Spleen (tissue), 11 donors: ENCODE measurements around the gene TMEM119. TPM values are rescaled to one million over a fixed set of nuclear protein-coding genes. Genes with fewer than 3 reads are reported as not detected.
"Not testable (repeated sequence)": the region's sequence is repeated elsewhere in the genome, so short reads cannot be mapped to it uniquely, and the experiment has no call there.

Experiments
- DNase-seq: peaks from one replicate; pipeline ENCODE4 v3.0.0-alpha.2; 2020
- H3K27ac ChIP-seq, 8 donors: fragments of 200-600 bp; sonication (generic) in 7 of 8; 1 replicate in 4 of 8; 2 replicates in 4 of 8; pipeline versions ENCODE4 v1.5.0 to v1.8.0; 2016 to 2021; ENCODE audit warnings: inconsistent platforms in 4 of 8, mild to moderate bottlenecking in 4 of 8, moderate library complexity in 1 of 8
- H3K27me3 ChIP-seq, 7 donors: fragments of 200-600 bp; sonication (generic) in 6 of 7; replicated peaks in 1 of 7; 1 replicate in 4 of 7; 2 replicates in 3 of 7; pipeline versions ENCODE4 v1.5.0 to v1.8.0; 2016 to 2021; ENCODE audit warnings: inconsistent platforms in 3 of 7, mild to moderate bottlenecking in 1 of 7
- H3K36me3 ChIP-seq, 6 donors: fragments of 200-600 bp; sonication (generic) in 5 of 6; 1 replicate in 4 of 6; 2 replicates in 2 of 6; pipeline versions ENCODE4 v1.5.0 to v1.8.0; 2016 to 2021; ENCODE audit warnings: inconsistent platforms in 2 of 6
- H3K4me1 ChIP-seq, 6 donors: fragments of 200-600 bp; sonication (generic) in 5 of 6; 1 replicate in 3 of 6; 2 replicates in 3 of 6; pipeline versions ENCODE4 v1.5.0 to v1.8.0; 2016 to 2021; ENCODE audit warnings: inconsistent platforms in 3 of 6
- H3K4me3 ChIP-seq, 8 donors: fragments of 200-600 bp; sonication (generic) in 7 of 8; 1 replicate in 4 of 8; 2 replicates in 4 of 8; pipeline versions ENCODE4 v1.5.0 to v1.8.0; 2016 to 2021; ENCODE audit warnings: inconsistent platforms in 4 of 8, mild to moderate bottlenecking in 4 of 8, moderate library complexity in 2 of 8
- H3K9me3 ChIP-seq, 8 donors: fragments of 200-600 bp; sonication (generic) in 7 of 8; 1 replicate in 4 of 8; 2 replicates in 4 of 8; pipeline versions ENCODE4 v1.5.0 to v1.8.0; 2016 to 2021; ENCODE audit warnings: inconsistent platforms in 4 of 8
- CTCF ChIP-seq, 11 experiments: fragments of 200-600 bp in 7 of 11; fragments of 450-650 bp in 4 of 11; sonication (generic) in 4 of 11; IDR thresholded peaks in 8 of 11; conservative IDR thresholded peaks in 3 of 11; 1 replicate in 7 of 11; 2 replicates in 4 of 11; pipeline versions ENCODE4 v1.4.0 to v1.8.0; 2016 to 2021; ENCODE audit warnings: antibody characterized with exemption in 11 of 11, inconsistent platforms in 4 of 11, mild to moderate bottlenecking in 1 of 11
- POLR2A ChIP-seq, 3 donors: fragments of 450-650 bp; IDR thresholded peaks; one replicate each; pipeline ENCODE4 v1.5.1; 2017; ENCODE audit warnings: antibody characterized with exemption in 3 of 3, mild to moderate bottlenecking in 1 of 3
- POLR2AphosphoS5 ChIP-seq, 3 donors: sonication (generic); formaldehyde crosslinking; IDR thresholded peaks; one replicate each; pipeline ENCODE4 v1.5.1; 2017; ENCODE audit warnings: antibody characterized with exemption in 3 of 3
- WGBS, 5 donors: extraction: QIAGEN DNeasy Blood & Tissue Kit in 3 of 5; methylation state at CpG; one replicate each; pipeline versions ENCODE4 v1.1.5 to v1.1.7; 2013 to 2018; 5-methylcytosine and 5-hydroxymethylcytosine counted together
- intact Hi-C: fragments of 100-400 bp; cut with DNase I; formaldehyde crosslinking; loops from one replicate; pipeline ENCODE4 v1.15.0; 2023; ENCODE audit warnings: low total_unique reads
- polyA plus RNA-seq, 3 donors: library from polyadenylated mRNA; stranded (reverse); fragments of 200-250 nt; gene quantifications; one replicate each; pipeline ENCODE4 v1.2.1, GENCODE V29; 2013
- total RNA-seq, 7 donors: library from RNA; depleted of rRNA in 3 of 7; stranded (reverse); fragments of >200 nt in 3 of 7; fragmentation: NEBNext Ultra II Directional in 4 of 7; extraction: Animal tissue kit (Norgen Biotek cat#: 25700) in 4 of 7; gene quantifications; one replicate each; pipeline versions ENCODE4 v1.1.0 to v1.2.1, GENCODE V29; 2016 to 2021
- donor health status: healthy with polysubstance abuse.
- donor health status: DM: no; HTN: no; CAD: no; lungs with moderate emphysema.
- donor health status: DM: no; HTN: no; CAD: no.
- donor health status: Bipolar disorder and iron deficiency.
- donor health status: healthy.
- donor health status: DM: no; HTN: no; CAD: no.
- donor health status: DM: yes; HTN: yes; CAD: no.

Gene TMEM119
- total and polyA plus RNA-seq, 10 donors, result 8.8 to 50.0 (median 16.2) TPM

- Histone ChIP-seq H3K27me3 (no peaks in the 10 kb centered on the region), H3K27ac (peak overlapping the region in 1 of 8 donors; percentile 98), H3K9me3 (no peaks in the 10 kb centered on the region), H3K4me3 (peak overlapping the region in 6 of 8 donors; percentile 67 to 99 (median 96)), H3K36me3 (peaks cover 4 to 40% (median 13%) of the 10 kb centered on the region in 6 donors), H3K4me1 (peaks cover 45 to 89% (median 79%) of the 10 kb centered on the region in 6 donors)
- intact Hi-C loops, result loop anchor here (10.0 kb wide), 2 partner anchors 105 to 535 kb away; partner anchors contain the start of genes ALKBH2 and UNG
- TF ChIP-seq POLR2AphosphoS5 (IDR thresholded peaks at IDR 0.05) (no peak), POLR2A (IDR thresholded peaks at IDR 0.05) (no peak), CTCF (IDR thresholded peaks at IDR 0.05 in 8 of 11, conservative IDR thresholded peaks at IDR 0.05 in 3 of 11) (no peak)
- no peak for DNase-seq
- 32 to 51% (median 44%) methylated on average over 3 of the region's 3 CpGs for WGBS, 5 donors
Observed at GRCh38 chr12:108559748-108560147, 38.1 kb downstream of the TMEM119 start.

- H3K9me3 ChIP-seq, result no peaks in the 10 kb centered on the region
- peaks cover 0 to 34% (median 7%) of the 10 kb centered on the region in 6 donors for H3K36me3 ChIP-seq
- H3K4me1 ChIP-seq, result peaks cover 41 to 89% (median 82%) of the 10 kb centered on the region in 6 donors
- DNase-seq, result no peak
- H3K4me3 ChIP-seq, result peak overlapping the region in 4 of 8 donors; percentile 87 to 99 (median 96)
- intact Hi-C loops, result no loop called here
- TF ChIP-seq POLR2A (IDR thresholded peaks at IDR 0.05), result no peak
- no peak for TF ChIP-seq POLR2AphosphoS5 (IDR thresholded peaks at IDR 0.05)
- no peak for TF ChIP-seq CTCF (IDR thresholded peaks at IDR 0.05 in 8 of 11, conservative IDR thresholded peaks at IDR 0.05 in 3 of 11)
- WGBS, 5 donors, result 71 to 91% (median 80%) methylated on average over 13 to 14 of the region's 14 CpGs
- no peak overlapping the region for H3K27ac ChIP-seq
- H3K27me3 ChIP-seq, result no peaks in the 10 kb centered on the region
Observed at GRCh38 chr12:108559007-108559655, 38.8 kb downstream of the TMEM119 start.

- Histone ChIP-seq H3K36me3 (peaks cover 0 to 38% (median 6%) of the 10 kb centered on the region in 6 donors), H3K4me1 (peaks cover 40 to 100% (median 94%) of the 10 kb centered on the region in 6 donors)
- H3K9me3 ChIP-seq, H3K4me3 ChIP-seq, DNase-seq, intact Hi-C loops, H3K27ac ChIP-seq, H3K27me3 ChIP-seq: not testable (repeated sequence)
- WGBS, 5 donors, result 84 to 95% (median 90%) methylated on average over 9 of the region's 9 CpGs
Observed at GRCh38 chr12:108555383-108555782, 42.5 kb downstream of the TMEM119 start.

GRCh38 chr12:108553799-108554198 is 44.1 kb downstream of the TMEM119 start:
- Histone ChIP-seq H3K36me3 (peaks cover 0 to 44% (median 7%) of the 10 kb centered on the region in 6 donors), H3K27ac (no peak overlapping the region), H3K4me1 (peaks cover 28 to 100% (median 92%) of the 10 kb centered on the region in 6 donors), H3K4me3 (no peak overlapping the region), H3K9me3 (no peaks in the 10 kb centered on the region), H3K27me3 (no peaks in the 10 kb centered on the region)
- TF ChIP-seq POLR2A (IDR thresholded peaks at IDR 0.05) (no peak), CTCF (IDR thresholded peaks at IDR 0.05 in 8 of 11, conservative IDR thresholded peaks at IDR 0.05 in 3 of 11) (no peak)
- WGBS, 5 donors, result 88 to 95% (median 93%) methylated on average over 5 of the region's 5 CpGs
- intact Hi-C loops, result no loop called here
- no peak for DNase-seq
